Tibial nerve (tissue), 4 donors: Measurements from ENCODE around the gene PDLIM3. TPM values are rescaled to one million over a fixed set of nuclear protein-coding genes. Genes with fewer than 3 reads are reported as not detected.

ENCODE experiments used
- DNase-seq, 2 donors: peaks; one replicate each; pipeline ENCODE4 v3.0.0-alpha.2; 2019; ENCODE audit warnings: low spot score in 2 of 2
- H3K27ac ChIP-seq, 4 donors: fragments of 200-600 bp; sonication (generic) in 3 of 4; one replicate each; pipeline ENCODE4 v1.5.1; 2017 to 2019; ENCODE audit warnings: mild to moderate bottlenecking in 1 of 4
- H3K27me3 ChIP-seq, 2 donors: fragments of 200-600 bp; sonication (generic) in 1 of 2; one replicate each; pipeline versions ENCODE4 v1.5.1 to v1.6.0; 2017 to 2019
- H3K36me3 ChIP-seq, 3 donors: fragments of 200-600 bp; sonication (generic); one replicate each; pipeline ENCODE4 v1.5.1; 2018 to 2019
- H3K4me1 ChIP-seq, 4 donors: fragments of 200-600 bp; sonication (generic) in 3 of 4; one replicate each; pipeline ENCODE4 v1.5.1; 2017 to 2019
- H3K4me3 ChIP-seq, 4 donors: fragments of 200-600 bp; sonication (generic) in 3 of 4; one replicate each; pipeline ENCODE4 v1.5.1; 2017 to 2019; ENCODE audit warnings: mild to moderate bottlenecking in 1 of 4, moderate library complexity in 1 of 4
- H3K9me3 ChIP-seq, 4 donors: fragments of 200-600 bp; sonication (generic) in 3 of 4; one replicate each; pipeline ENCODE4 v1.5.1; 2017 to 2019
- EP300 ChIP-seq, 2 donors: sonication (generic); formaldehyde crosslinking; IDR thresholded peaks; one replicate each; pipeline ENCODE4 v1.6.1; 2017; ENCODE audit warnings: antibody characterized with exemption in 2 of 2, mild to moderate bottlenecking in 1 of 2
- POLR2A ChIP-seq, 2 donors: fragments of 450-650 bp; IDR thresholded peaks; one replicate each; pipeline ENCODE4 v1.6.1; 2017; ENCODE audit warnings: antibody characterized with exemption in 2 of 2, mild to moderate bottlenecking in 2 of 2, moderate library complexity in 2 of 2
- WGBS, 2 donors: methylation state at CpG; one replicate each; pipeline ENCODE4 v1.1.5; 2018; 5-methylcytosine and 5-hydroxymethylcytosine counted together
- total RNA-seq, 4 donors: library from RNA; depleted of rRNA; stranded (reverse); fragments of >200 nt; gene quantifications; one replicate each; pipeline ENCODE4 v1.1.0, GENCODE V29; 2016
- TF ChIP-seq, protein P1 (sequence below), 5 experiments: fragments of 200-600 bp in 3 of 5; fragments of 450-650 bp in 2 of 5; sonication (generic) in 3 of 5; IDR thresholded peaks; one replicate each; pipeline ENCODE4 v1.5.1; 2016 to 2019; ENCODE audit warnings: antibody characterized with exemption in 5 of 5, mild to moderate bottlenecking in 3 of 5, moderate library complexity in 2 of 5

PDLIM3 gene
- total RNA-seq, 4 donors from 2014 or later: 24.5 to 56.9 (median 45.0) TPM

DNA sequence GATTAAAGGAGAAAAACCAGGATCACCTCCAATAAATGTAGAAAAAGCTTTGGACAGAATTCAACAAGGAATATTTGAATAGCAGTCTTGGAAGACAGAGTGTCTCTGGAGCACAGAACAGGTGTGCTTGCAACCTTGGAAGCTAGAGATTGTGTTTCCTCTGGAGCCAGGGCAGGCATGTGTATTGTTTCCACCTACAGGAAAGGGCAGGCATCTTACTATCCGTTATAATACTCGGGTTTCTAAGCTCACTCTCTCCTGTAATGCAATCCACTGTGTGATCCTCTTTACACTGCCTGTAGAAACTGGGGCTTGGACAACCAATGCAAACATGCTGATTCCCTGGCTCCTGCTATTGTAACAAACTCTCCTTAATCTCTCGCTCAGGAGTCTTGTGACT, 78.2 kb downstream of the PDLIM3 start:
- H3K36me3 ChIP-seq: no peaks in the 10 kb centered on the region
- H3K27ac ChIP-seq: no peak overlapping the region
- no peaks in the 10 kb centered on the region for H3K4me1 ChIP-seq
- H3K4me3 ChIP-seq: no peak overlapping the region
- H3K27me3 ChIP-seq: no peaks in the 10 kb centered on the region
- WGBS, 2 donors: 46 to 55% methylated on average over 3 of the region's 3 CpGs
- no peaks in the 10 kb centered on the region for H3K9me3 ChIP-seq
- TF ChIP-seq POLR2A (IDR thresholded peaks at IDR 0.05): no peak
- DNase-seq: no peak

DNA sequence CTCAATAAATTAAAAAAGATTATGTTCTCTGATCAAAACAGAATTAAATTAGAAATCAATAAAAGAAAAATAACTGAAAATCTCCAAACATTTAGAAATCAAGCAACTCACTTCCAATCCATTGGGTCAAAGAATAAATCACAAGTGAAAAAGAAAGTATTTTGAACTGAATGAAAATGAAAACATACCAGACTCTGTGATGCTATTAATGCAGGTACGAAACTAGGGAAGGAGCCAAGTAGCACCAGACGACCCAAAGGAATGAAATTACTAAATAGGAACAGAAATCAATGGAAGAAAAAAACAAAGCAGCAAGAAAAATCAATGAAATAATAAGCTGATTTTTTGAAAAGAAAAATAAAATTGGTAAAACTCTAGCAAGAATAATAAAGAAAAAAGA, 79.2 kb downstream of the PDLIM3 start:
- Histone ChIP-seq H3K4me1 (no peaks in the 10 kb centered on the region), H3K27me3 (no peaks in the 10 kb centered on the region), H3K9me3 (no peaks in the 10 kb centered on the region), H3K27ac (no peak overlapping the region), H3K36me3 (no peaks in the 10 kb centered on the region), H3K4me3 (no peak overlapping the region)
- no peak for DNase-seq
- TF ChIP-seq EP300 (IDR thresholded peaks at IDR 0.05): no peak
- TF ChIP-seq POLR2A (IDR thresholded peaks at IDR 0.05): no peak
- TF ChIP-seq, protein P1, sequence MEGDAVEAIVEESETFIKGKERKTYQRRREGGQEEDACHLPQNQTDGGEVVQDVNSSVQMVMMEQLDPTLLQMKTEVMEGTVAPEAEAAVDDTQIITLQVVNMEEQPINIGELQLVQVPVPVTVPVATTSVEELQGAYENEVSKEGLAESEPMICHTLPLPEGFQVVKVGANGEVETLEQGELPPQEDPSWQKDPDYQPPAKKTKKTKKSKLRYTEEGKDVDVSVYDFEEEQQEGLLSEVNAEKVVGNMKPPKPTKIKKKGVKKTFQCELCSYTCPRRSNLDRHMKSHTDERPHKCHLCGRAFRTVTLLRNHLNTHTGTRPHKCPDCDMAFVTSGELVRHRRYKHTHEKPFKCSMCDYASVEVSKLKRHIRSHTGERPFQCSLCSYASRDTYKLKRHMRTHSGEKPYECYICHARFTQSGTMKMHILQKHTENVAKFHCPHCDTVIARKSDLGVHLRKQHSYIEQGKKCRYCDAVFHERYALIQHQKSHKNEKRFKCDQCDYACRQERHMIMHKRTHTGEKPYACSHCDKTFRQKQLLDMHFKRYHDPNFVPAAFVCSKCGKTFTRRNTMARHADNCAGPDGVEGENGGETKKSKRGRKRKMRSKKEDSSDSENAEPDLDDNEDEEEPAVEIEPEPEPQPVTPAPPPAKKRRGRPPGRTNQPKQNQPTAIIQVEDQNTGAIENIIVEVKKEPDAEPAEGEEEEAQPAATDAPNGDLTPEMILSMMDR (IDR thresholded peaks at IDR 0.05): no peak
- 46 to 49% methylated on average over 2 of the region's 2 CpGs for WGBS, 2 donors

Other genes with a start within 250 kb of the PDLIM3 start
- gene LRP2BP, start 139.6 kb downstream of the PDLIM3 start, total RNA-seq: 1 to 10 TPM; 1.7 to 5.5 (median 3.4) TPM
- 10 to 100 TPM in 3 of 4 donors, 1 to 10 TPM in 1; 9.6 to 38.4 (median 30.6) TPM for gene ANKRD37, start 138.7 kb downstream of the PDLIM3 start, total RNA-seq
- 10 to 100 TPM; 19.4 to 35.0 (median 29.2) TPM for gene UFSP2, start 109.5 kb downstream of the PDLIM3 start, total RNA-seq
- gene CCDC110, start 63.8 kb downstream of the PDLIM3 start, total RNA-seq: under 1 TPM in 2 of 4 donors, not detected in 2; 0.20 to 0.90 TPM